Brain microvascular endothelial cell (primary cell): Measurements from ENCODE around the gene KRTAP1-3.

ENCODE experiments used
- DNase-seq: peaks from one replicate; pipeline ENCODE4 v3.0.0-alpha.2; 2020
- H3K27ac ChIP-seq: fragments of 250-450 bp; sonication (Bioruptor Pico); 2 replicates; pipeline ENCODE4 v1.5.1; 2020; ENCODE audit warnings: mild to moderate bottlenecking, moderate library complexity
- H3K27me3 ChIP-seq: fragments of 250-450 bp; sonication (Bioruptor Pico); replicated peaks from 2 replicates; pipeline ENCODE4 v1.5.1; 2020; ENCODE audit warnings: mild to moderate bottlenecking
- H3K36me3 ChIP-seq: fragments of 250-450 bp; sonication (Bioruptor Pico); replicated peaks from 2 replicates; pipeline ENCODE4 v1.5.1; 2020; ENCODE audit warnings: mild to moderate bottlenecking
- H3K4me3 ChIP-seq: 2 replicates; pipeline ENCODE4 v1.5.1; 2011; ENCODE audit warnings: low read depth, mild to moderate bottlenecking, control low read depth, low read length, moderate library complexity
- CTCF ChIP-seq: IDR thresholded peaks from 2 replicates; pipeline ENCODE4 v1.5.1; 2011; ENCODE audit warnings: low read depth, mild to moderate bottlenecking, moderate library complexity, low read length, control low read depth, inconsistent platforms; ENCODE audit errors: missing control alignments
- in situ Hi-C: cut with HindIII; loops from 2 replicates; pipeline ENCODE4 v1.10.0; 2017; ENCODE audit warnings: low sequenced_read_pairs, low pct_ligation_motif_present

Gene KRTAP1-3

GRCh38 chr17:41019415-41019814, 15.3 kb downstream of the KRTAP1-3 start:
- no peak for DNase-seq
- no peak for TF ChIP-seq CTCF
- in situ Hi-C loops = no loop called here
- Histone ChIP-seq H3K27me3 (no peaks in the 10 kb centered on the region), H3K36me3 (no peaks in the 10 kb centered on the region), H3K4me3 (no peak overlapping the region), H3K27ac (no peak overlapping the region)

GRCh38 chr17:41018541-41018940, 16.1 kb downstream of the KRTAP1-3 start:
- Histone ChIP-seq H3K36me3 (no peaks in the 10 kb centered on the region), H3K4me3 (no peak overlapping the region), H3K27ac (no peak overlapping the region), H3K27me3 (no peaks in the 10 kb centered on the region)
- in situ Hi-C loops = no loop called here
- TF ChIP-seq CTCF = no peak
- DNase-seq = no peak

GRCh38 chr17:41016578-41017215, 18.0 kb downstream of the KRTAP1-3 start:
- Histone ChIP-seq H3K27ac (no peak overlapping the region), H3K36me3 (no peaks in the 10 kb centered on the region), H3K4me3 (no peak overlapping the region), H3K27me3 (no peaks in the 10 kb centered on the region)
- in situ Hi-C loops = no loop called here
- TF ChIP-seq CTCF = no peak
- no peak for DNase-seq

GRCh38 chr17:41015454-41015853, 19.2 kb downstream of the KRTAP1-3 start:
- no peaks in the 10 kb centered on the region for H3K27me3 ChIP-seq
- no peak overlapping the region for H3K27ac ChIP-seq
- no peak for TF ChIP-seq CTCF
- no peak overlapping the region for H3K4me3 ChIP-seq
- H3K36me3 ChIP-seq = no peaks in the 10 kb centered on the region
- DNase-seq = no peak
- in situ Hi-C loops = no loop called here

- H3K4me3 ChIP-seq = no peak overlapping the region
- in situ Hi-C loops = no loop called here
- H3K36me3 ChIP-seq = no peaks in the 10 kb centered on the region
- no peak for TF ChIP-seq CTCF
- H3K27me3 ChIP-seq = no peaks in the 10 kb centered on the region
- no peak overlapping the region for H3K27ac ChIP-seq
- DNase-seq = no peak
Observed at GRCh38 chr17:41013606-41014005, 21.1 kb downstream of the KRTAP1-3 start.

GRCh38 chr17:41013181-41013580, 21.5 kb downstream of the KRTAP1-3 start:
- DNase-seq = no peak
- no peaks in the 10 kb centered on the region for H3K27me3 ChIP-seq
- no peaks in the 10 kb centered on the region for H3K36me3 ChIP-seq
- H3K27ac ChIP-seq = no peak overlapping the region
- no peak for TF ChIP-seq CTCF
- in situ Hi-C loops = no loop called here
- H3K4me3 ChIP-seq = no peak overlapping the region
